KMS-11 (cell line): ENCODE measurements around the gene C1orf35.

Source experiments
- H2AFZ ChIP-seq: fragments of 200-600 bp; sonication (generic); 2 replicates; pipeline ENCODE4 v1.6.1; 2016; ENCODE audit warnings: antibody characterized with exemption, mixed run types, low read depth
- H3K27ac ChIP-seq: fragments of 200-600 bp; sonication (generic); 2 replicates; pipeline ENCODE4 v1.6.1; 2016; ENCODE audit warnings: mild to moderate bottlenecking, mixed run types
- H3K27me3 ChIP-seq: fragments of 200-600 bp; sonication (generic); 2 replicates; pipeline ENCODE4 v1.6.1; 2017; ENCODE audit warnings: mild to moderate bottlenecking, low read depth, mixed run types, moderate library complexity; ENCODE audit not compliant: insufficient read depth
- H3K36me3 ChIP-seq: fragments of 200-600 bp; sonication (generic); 2 replicates; pipeline ENCODE4 v1.6.1; 2017; ENCODE audit warnings: mild to moderate bottlenecking, mixed run types; ENCODE audit not compliant: insufficient read depth
- H3K4me1 ChIP-seq: fragments of 200-600 bp; sonication (generic); 2 replicates; pipeline ENCODE4 v1.6.1; 2016; ENCODE audit warnings: mild to moderate bottlenecking, low read depth, mixed run types; ENCODE audit not compliant: poor library complexity, severe bottlenecking
- H3K4me2 ChIP-seq: fragments of 200-600 bp; sonication (generic); 2 replicates; pipeline ENCODE4 v1.7.0; 2016; ENCODE audit warnings: mild to moderate bottlenecking, mixed run types
- H3K4me3 ChIP-seq: fragments of 200-600 bp; sonication (generic); IDR thresholded peaks from 2 replicates; pipeline ENCODE4 v1.6.1; 2017; ENCODE audit warnings: low read depth, low read length, mixed read lengths; ENCODE audit not compliant: insufficient read depth
- H3K79me2 ChIP-seq: fragments of 200-600 bp; sonication (generic); 2 replicates; pipeline ENCODE4 v1.6.1; 2016; ENCODE audit warnings: low read depth, mixed run types; ENCODE audit not compliant: insufficient read depth
- H3K9ac ChIP-seq: fragments of 200-600 bp; sonication (generic); 2 replicates; pipeline ENCODE4 v1.6.1; 2016; ENCODE audit warnings: mild to moderate bottlenecking, mixed run types
- H4K20me1 ChIP-seq: fragments of 200-600 bp; sonication (generic); 2 replicates; pipeline ENCODE4 v1.6.1; 2016; ENCODE audit warnings: mild to moderate bottlenecking, mixed run types; ENCODE audit not compliant: insufficient read depth
- TF ChIP-seq, protein P1 (sequence below): fragments of 200-600 bp; sonication (generic); conservative IDR thresholded peaks from 2 replicates; pipeline ENCODE4 v1.6.1; 2017; ENCODE audit warnings: low read depth, mild to moderate bottlenecking, antibody characterized with exemption, low read length, moderate library complexity, mixed read lengths

Gene C1orf35

GRCh38 chr1:228066891-228067654 is 36.1 kb downstream of the C1orf35 start:
- Histone ChIP-seq H3K36me3 (no peaks in the 10 kb centered on the region), H4K20me1 (no peaks in the 10 kb centered on the region), H3K4me1 (peaks cover under 1% of the 10 kb centered on the region), H3K27ac (no peak overlapping the region), H3K4me2 (no peak overlapping the region), H3K79me2 (no peaks in the 10 kb centered on the region), H3K4me3 (no peak overlapping the region), H3K27me3 (peaks cover 13% of the 10 kb centered on the region), H3K9ac (no peak overlapping the region), H2AFZ (no peak overlapping the region)
- TF ChIP-seq, protein P1, sequence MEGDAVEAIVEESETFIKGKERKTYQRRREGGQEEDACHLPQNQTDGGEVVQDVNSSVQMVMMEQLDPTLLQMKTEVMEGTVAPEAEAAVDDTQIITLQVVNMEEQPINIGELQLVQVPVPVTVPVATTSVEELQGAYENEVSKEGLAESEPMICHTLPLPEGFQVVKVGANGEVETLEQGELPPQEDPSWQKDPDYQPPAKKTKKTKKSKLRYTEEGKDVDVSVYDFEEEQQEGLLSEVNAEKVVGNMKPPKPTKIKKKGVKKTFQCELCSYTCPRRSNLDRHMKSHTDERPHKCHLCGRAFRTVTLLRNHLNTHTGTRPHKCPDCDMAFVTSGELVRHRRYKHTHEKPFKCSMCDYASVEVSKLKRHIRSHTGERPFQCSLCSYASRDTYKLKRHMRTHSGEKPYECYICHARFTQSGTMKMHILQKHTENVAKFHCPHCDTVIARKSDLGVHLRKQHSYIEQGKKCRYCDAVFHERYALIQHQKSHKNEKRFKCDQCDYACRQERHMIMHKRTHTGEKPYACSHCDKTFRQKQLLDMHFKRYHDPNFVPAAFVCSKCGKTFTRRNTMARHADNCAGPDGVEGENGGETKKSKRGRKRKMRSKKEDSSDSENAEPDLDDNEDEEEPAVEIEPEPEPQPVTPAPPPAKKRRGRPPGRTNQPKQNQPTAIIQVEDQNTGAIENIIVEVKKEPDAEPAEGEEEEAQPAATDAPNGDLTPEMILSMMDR, result no peak

DNA sequence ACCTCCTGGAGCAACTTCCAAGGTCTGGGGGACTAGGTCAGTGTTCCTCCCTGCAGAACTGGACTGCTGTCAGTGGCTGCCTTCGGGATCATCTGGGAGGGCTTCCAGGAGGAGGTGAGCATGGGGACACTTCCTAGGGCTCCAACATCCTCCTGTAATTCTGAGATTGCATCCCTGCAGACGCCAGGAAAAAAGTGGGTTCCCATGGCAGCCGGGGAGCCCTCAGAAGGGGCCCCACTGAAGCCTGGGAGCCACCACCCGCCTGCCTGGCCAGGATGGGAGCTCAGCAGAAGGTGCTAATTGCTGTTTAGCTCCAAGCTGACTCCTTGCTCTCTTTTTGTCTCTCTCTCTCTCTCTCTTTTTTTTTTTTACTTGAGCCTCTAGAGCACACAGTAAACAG is 36.7 kb downstream of the C1orf35 start:
- Histone ChIP-seq H3K27ac (no peak overlapping the region), H3K36me3 (no peaks in the 10 kb centered on the region), H3K27me3 (peaks cover 13% of the 10 kb centered on the region), H3K79me2 (no peaks in the 10 kb centered on the region), H3K9ac (no peak overlapping the region), H4K20me1 (no peaks in the 10 kb centered on the region), H3K4me3 (no peak overlapping the region), H2AFZ (no peak overlapping the region), H3K4me2 (no peak overlapping the region), H3K4me1 (no peaks in the 10 kb centered on the region)
- TF ChIP-seq, protein P1, result no peak

DNA sequence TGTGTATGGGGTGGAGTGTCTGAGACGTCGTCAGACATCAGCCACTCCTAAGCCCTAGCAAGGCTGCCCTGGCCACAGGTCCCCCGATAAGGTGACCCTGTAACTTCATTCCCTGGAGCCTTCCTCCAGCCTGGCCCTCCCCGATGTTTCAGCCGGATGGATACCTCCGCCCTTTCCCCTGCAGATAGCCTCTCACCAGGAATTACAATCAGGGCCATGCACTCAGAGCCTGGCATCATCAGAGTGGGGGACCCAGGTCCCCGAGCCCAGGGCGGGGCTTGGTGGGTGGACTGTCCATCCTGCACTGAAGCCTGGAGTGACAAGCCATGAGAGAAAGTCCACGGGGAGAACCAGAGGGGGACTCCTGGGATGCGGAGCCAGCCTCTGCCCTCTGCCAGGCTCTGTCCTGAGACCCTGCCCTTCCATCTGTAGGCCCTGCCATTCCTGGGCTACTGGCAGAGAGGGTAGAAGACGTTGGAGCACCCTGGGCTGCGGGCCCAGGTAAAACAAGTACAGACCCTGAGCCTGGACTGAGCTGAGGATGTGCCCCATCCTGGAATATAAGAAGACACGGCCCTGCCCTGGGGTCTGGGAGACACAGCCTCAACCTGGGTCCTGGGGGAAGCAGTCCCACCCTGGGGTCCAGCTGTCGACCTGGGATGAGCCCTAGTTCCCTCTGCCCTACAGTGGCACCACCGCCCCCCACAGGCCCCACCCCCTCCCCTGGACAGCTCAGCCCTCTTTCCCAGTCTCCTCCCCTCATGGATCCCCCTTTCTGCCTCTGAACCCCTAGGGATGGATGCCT is 37.4 kb downstream of the C1orf35 start:
- Histone ChIP-seq H3K9ac (no peak overlapping the region), H2AFZ (no peak overlapping the region), H3K27ac (no peak overlapping the region), H3K36me3 (no peaks in the 10 kb centered on the region), H3K4me3 (no peak overlapping the region), H3K27me3 (peaks cover 13% of the 10 kb centered on the region), H3K79me2 (no peaks in the 10 kb centered on the region), H3K4me2 (no peak overlapping the region), H3K4me1 (no peaks in the 10 kb centered on the region), H4K20me1 (no peaks in the 10 kb centered on the region)
- TF ChIP-seq, protein P1, result no peak

DNA sequence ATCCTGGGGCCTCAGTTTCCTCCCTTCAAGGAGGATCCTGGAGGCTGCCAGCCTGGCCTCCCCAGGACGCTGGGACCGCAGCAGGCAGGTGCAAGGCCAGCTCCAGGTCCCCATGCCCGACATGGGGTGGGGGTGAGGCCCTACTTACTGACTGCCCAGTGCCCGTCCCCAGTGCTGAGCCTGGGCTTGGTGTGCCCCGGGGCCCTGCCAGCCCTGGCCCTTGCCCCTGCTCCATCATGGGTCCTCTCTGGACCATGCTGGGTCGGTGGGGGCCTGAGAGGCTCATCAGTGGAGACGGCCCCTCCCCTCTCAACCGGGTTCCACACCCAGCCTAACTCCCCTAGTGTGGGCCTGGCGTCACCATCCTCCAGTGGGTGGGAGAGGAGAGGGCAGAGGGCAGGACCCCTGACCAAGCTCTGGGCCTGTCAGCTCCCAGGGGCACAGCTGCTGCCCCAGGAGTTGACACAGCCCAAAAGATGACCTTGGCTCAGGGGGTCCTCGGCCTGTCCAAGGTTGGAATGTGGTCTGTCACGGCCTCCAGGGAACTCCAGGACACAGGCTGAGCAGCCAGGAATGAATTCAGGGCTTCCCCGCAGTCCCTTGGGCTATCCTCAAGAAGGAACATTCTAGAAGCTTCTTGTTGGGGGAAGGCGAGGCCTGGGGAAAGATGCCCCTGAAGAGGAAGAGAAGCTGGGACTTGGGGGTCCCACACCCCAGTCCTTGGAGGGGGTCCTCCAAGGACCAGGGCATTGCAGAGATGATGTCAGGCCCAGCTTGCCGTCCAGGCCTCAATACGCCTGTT is 38.2 kb downstream of the C1orf35 start:
- no peak overlapping the region for H3K4me3 ChIP-seq
- peaks cover 13% of the 10 kb centered on the region for H3K27me3 ChIP-seq
- TF ChIP-seq, protein P1, result no peak
- H3K36me3 ChIP-seq, result no peaks in the 10 kb centered on the region
- H3K4me2 ChIP-seq, result no peak overlapping the region
- H3K4me1 ChIP-seq, result no peaks in the 10 kb centered on the region
- no peak overlapping the region for H3K27ac ChIP-seq
- H4K20me1 ChIP-seq, result no peaks in the 10 kb centered on the region
- no peak overlapping the region for H2AFZ ChIP-seq
- no peaks in the 10 kb centered on the region for H3K79me2 ChIP-seq
- no peak overlapping the region for H3K9ac ChIP-seq
